ENCODE data around the gene SYNM. TPM values are rescaled to one million over a fixed set of nuclear protein-coding genes. Genes with fewer than 3 reads are reported as not detected.

The SYNM gene
- polyA plus RNA-seq, 10 donors: 24.1 to 83.1 (median 64.2) TPM

DNA sequence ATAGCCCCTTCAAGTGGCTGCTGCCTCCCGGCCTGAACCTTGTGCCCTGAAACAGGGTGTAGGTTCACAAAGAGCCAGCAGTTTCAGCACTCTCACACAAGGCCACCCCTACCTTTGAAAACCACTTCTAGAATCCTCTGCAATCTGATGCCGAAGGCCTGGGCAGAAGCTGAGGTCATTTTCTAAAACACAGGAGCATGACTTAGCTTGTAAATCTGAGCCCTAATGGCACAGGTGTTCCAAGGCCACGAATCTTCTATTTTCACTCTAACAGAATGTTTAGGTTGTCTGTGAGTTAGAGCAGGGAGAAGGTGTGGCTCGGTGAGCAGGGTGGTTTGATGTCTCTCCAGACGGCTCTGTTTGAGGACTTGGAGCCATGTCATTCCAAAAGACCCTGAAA is 62.3 kb downstream of the SYNM start:
- no peak for DNase-seq

DNA sequence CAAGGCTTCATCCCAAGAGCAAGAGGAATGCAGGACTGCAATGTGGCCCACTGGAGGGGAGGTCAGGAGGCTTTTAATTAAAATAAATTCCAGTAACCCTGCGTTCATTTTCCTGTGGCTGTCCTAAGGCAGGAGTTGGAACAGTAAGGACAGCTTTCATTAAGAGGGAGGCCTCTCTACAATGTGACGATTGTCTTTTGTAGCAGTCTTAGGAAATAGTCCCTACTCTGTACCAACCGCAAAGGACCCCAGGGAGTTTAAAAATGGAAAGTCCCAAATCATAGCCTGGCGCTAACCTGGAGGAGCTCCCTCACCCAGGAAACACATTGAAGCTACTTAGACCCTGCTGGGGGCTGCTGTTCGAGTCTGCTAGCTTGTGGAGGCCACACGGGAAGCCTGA is 62.8 kb downstream of the SYNM start:
- no peak for DNase-seq

DNA sequence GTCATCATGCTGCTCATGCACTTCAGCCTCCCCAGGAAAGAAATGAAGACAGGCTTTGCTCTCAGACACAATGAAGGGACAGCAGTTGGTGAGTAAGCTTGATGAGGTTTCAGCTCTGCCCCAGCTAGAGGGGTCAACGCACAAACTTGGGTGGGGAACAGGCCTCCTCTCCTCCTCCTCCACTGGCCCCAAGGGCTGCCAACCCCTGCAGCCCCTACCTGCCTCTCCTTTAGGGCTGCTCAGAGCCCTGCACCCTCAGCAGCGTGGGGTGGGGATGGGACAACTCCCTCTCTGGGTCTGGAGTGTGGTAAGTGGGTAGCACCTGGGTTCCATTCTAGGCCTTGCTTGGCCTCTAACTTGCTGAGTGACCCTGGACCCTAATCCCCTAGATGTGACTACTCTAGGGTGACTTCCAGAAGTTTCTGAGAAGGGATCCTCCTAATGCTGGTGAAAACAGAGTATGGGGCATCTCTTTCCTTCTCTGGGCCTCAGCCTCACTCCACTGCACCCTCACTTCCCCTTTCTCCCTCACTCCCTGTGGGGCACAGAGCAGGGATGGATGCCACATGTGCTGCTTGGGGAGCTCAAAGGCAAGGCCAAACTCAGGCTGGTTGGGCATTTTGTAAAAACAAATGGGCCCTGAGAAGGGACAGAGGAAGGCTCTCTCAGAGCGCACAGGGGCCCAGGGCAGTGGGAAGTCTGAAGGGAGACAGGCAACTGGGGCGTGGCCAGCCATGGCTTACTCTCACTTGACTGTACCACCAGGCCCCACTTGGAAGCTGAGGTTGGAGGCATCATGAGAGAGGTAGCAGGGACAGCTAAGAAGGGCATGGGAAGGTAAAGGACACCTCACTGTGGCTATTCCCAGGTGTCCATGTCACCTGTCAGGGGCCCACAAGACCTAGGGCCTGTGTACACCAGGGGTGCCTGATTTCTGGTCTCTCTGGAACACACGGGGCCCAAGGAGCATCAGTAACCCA is 64.0 kb downstream of the SYNM start:
- no peak for DNase-seq

DNA sequence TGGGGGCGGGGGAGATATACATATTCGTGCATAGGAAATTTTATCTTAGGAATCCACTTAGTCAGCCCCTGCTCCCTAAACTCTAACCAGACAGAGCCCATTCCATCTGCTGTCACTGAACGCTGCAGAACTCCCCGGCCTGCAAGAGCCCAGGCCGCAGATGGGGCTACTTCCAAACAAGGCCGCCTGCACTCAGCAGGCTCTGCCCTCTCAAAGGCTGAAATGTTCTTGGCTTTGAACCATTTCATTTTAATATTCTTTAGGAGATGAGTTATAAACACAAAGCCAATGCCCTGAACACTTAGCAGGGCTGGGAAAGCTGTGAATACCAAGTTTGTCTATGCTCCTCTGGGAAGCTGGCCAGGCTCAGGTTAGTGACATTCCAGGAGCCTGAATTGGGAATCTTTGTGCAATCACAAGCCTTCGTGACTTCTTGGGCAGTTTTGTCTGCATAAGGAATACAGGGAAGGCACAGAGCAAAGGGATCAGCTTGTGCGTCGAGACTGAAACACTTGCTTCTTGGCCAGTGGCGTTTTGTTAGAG is 65.0 kb downstream of the SYNM start:
- DNase-seq: peak in 1 of 3 donors; percentile 56

DNA sequence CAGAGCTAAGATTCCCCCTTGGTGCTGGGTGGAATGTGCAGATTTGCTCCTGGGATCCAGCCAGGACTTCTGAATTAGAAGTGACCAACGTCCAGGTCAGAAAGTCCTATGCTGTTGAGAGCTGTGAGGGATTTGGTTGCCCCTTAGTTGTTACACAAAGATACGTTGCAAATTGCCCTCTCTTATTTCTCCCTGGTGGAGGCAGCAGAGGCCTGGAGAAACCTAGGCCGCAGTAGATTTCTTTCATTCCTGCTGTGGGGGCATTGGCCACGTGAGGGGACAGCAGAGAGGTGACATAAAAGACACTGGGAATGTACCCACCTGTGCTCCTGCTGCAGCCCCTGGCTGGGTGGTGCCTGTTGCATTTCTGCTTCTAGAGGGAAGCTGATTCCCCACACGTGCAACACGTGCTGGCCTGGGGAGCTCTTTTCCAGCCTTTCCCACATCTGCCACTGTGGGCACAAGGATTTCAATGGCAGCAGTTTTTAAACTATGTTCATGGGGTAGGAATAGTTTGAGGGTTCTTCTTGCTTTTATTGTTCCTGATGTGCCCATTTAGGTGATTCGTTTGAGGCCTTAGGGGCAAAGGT is 65.7 kb downstream of the SYNM start:
- no peak for DNase-seq

DNA sequence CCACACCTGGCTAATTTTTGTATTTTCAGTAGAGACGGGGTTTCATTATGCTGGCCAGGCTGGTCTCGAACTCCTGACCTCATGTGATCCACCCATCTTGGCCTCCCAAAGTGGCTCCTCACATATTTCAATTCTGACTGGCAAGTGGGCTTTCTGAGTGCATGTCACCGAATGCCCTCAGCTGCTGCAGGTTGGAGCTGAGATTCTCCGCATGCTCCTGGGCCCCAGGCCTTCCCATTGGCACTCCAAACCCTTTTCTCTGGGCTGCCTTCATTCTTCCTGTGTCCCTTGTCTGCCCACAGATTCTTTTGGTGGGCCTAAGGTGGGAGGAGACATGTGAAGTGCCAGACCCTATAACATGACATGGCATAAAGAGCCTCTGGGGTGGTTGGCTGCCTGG is 67.3 kb downstream of the SYNM start:
- no peak for DNase-seq

DNA sequence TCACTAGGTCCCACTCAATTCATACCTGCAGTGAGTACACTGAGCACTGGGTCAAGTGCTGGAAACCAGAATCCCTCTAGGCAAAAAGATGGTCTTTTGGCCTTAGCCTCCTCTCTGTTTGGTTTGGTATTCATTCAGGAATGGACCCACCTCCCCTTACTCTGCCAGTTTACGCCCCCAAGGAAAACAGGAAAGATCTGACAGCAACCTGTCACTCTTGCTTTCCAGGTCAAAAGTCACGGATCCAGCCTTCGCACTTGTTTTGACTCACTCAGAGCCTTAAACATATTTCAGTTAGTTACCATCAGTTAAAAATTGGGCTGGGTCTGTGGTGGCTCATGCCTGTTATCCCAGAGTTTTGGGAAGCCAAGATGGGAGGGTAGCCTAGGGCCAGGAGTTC is 68.1 kb downstream of the SYNM start:
- no peak for DNase-seq

DNA sequence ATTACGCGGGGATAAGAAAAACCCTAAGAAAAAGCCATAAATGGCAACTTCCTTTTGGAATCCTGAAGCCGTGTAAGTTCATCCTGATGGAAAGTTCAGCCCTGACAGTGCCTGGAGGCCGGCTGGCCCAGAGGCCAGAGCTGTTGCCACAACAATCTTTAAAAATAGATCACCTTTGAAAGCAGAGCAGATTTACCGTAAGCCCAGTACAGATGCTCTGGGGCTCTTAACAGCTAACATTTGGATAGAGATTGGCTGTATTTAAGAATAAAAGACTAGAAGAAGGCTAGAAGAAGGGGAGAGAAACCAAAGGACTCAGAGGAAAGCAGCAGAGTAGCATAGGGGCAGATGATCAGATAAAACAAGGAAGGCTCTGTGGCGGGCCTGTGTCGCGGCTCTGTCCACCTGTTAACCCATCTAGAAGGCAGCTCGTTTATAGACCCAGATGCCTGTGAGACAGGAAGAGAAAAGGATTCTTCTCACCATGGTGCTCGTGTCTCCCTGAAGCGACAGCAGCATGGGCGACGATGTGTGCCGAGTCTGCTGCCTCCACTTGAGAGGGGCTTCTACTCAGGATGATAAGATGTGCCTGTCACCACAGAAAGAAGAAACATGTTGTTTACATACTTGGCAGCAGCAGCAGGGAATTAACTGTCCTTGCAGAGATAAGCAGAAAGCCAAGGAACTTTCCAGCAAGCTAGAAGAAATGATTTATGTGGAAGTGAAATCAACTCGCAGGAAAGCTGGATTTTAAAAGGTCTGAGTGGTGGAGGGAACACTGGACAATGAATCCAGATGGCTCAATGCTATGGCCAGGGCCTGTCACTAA is 69.9 kb downstream of the SYNM start:
- peak in 1 of 3 donors; percentile 25 for DNase-seq

DNA sequence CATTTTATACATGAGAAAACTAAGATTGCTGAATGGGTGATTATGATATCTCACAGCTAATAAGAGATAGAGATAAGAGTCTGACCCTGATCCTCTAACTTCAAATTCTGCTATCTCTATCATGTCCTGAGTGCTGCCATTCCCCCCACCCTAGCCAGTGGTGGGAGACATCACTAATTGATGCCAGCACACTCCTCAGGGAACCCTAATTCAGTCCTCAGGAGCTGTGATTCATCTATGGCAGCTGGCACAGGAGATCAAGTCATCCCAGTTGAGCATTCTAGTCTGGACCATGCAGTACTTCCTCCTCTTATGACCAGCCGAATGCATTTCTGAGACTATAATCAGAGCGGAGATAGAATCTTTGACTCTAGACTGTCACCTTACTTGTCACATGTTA is 71.9 kb downstream of the SYNM start:
- DNase-seq: no peak

DNA sequence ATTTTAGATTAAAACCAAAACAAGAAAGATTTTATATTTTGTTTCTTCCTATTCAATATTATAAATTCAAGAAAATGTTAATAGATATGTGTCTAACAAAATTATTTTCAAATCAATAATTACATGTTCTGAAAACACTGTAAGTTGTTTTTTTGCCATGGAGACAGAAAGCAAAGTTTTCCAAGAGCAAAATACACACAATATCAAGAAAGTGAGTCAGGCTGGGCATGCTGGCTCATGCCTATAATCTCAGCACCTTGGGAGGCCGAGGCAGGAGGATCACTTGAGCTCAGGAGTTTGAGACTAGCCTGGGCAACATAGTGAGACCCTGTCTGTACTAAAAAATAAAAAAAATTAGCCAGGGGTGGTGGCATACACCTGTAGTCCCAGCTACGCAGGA is 72.8 kb downstream of the SYNM start:
- DNase-seq: no peak

DNA sequence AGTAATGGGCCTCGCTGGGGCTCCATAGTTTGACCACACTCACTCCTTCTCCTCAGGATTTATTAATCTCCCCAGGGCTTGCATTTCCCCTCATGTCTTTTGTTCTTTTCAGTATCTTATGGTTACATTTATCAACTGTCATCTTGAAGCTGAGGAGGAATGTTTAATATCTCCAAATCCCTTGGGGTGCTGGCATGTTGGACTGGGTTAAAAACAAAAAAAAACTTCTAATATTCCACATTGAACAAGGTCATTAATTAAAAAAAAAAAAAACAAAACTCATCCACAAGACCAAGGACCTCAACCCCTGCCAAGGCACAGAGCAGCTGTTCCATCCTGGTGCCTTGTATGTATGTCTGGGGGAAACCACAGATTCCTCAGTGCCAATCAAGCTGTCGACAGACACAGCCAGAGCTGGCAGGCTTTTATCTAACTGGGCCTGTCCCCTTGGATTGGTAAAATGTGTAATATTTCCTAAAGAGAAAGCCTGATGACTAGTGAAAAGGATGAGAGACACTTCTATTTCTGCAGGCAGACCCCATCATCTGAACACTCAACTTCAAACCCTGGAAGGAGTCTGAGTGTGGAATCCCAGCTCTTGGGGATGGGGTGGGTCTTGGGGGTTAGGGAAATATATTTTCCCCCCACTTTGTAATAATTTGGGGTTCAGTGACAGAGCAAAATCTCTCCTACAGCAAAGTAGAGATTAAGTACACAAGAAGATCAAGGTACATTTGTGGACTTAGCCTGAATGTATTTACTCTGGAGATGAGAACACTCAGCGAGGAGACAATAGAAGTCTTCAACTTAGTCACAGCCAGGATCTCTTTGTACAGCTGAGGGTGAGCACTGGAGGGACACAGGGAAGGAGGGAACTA is 75.4 kb downstream of the SYNM start:
- DNase-seq: no peak

DNA sequence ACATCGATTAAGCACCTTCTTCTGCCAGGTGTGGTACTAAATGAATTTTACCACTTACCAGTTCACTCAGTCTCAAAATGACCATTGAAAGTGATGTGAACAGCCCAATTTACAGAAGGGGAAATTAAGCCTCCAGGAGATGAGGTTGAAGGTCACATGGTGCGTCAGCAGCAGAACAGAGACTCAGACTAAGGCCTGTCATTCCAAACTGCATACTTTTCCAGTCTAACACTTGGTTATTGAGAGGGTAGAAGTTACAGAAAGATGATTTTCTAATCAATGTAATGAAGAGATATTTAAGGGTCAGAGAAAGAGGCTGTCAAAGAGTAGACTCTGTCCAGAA is 76.1 kb downstream of the SYNM start:
- DNase-seq: no peak

DNA sequence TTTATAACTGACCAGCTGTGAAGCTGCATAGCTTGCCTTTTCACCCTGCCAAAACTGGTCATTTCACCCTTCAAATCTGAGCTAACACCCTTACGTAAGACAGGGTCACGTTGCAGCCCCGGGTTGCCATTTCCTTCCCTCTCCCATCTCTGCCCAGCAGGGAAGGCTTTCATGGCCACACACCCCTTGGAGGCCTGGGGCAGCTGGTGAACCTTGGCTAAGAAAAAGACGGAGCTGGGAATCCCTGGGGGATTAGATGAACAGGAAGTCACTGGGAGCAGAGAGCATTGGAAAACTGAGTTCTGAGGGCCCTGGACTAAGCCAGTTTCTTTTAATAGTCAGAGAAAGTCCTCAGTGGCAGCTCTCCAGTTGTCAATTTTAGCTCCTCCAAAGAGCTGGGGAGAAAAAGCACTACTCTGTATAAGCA is 76.7 kb downstream of the SYNM start:
- DNase-seq: peak in 2 of 3 donors; percentile 36 to 53

DNA sequence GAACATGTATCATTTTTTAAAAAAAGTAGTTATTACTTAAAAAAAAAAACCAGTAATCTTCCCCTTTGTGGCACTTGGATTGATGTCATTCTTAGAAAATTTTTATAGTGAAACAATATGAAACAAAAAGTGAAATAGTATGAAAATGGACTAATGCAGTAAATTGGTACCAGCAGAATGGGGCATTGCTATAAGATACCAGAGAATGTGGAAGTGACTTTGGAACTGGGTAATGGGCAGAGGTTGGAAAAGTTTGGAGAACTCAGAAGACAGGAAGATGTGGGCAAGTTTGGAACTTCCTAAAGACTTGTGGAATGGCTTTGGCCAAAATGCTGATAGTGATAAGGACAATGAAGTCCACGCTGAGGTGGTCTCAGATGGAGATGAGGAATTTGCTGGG is 77.9 kb downstream of the SYNM start:
- no peak for DNase-seq

Other genes with a start within 250 kb of the SYNM start
- 1 to 10 TPM; 1.2 to 3.0 (median 1.5) TPM for gene PGPEP1L, start 97.3 kb upstream of the SYNM start, polyA plus RNA-seq (ENCODE audit: insufficient read length in 10 of 10)
- 10 to 100 TPM; 14.4 to 24.3 (median 18.4) TPM for gene TTC23, start 144.5 kb downstream of the SYNM start, polyA plus RNA-seq (ENCODE audit: insufficient read length in 10 of 10)
- gene LRRC28, start 146.4 kb downstream of the SYNM start, polyA plus RNA-seq (ENCODE audit: insufficient read length in 10 of 10): 10 to 100 TPM; 15.0 to 22.4 (median 18.7) TPM